ENCODE data around the gene KDM4B. TPM values are rescaled to one million over a fixed set of nuclear protein-coding genes. Genes with fewer than 3 reads are reported as not detected.

The KDM4B gene
- total RNA-seq, 4 donors from 2014 or later: 14.0 to 39.9 (median 19.5) TPM

DNA sequence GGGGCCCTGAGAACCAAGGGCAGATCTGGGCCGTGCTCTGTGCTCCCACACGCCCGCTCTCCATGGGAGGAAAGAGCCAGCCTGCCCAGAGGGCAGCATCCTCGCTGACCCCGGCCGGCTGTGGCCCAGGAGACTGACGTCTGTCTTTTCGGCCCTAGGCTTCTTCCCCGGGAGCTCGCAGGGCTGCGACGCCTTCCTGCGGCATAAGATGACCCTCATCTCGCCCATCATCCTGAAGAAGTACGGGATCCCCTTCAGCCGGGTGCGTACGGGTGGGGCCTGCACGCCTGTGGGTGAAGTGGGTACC, 108.2 kb downstream of the KDM4B start:
- H3K4me3 ChIP-seq: no peak overlapping the region
- no peaks in the 10 kb centered on the region for H3K4me1 ChIP-seq
- H3K27me3 ChIP-seq: no peaks in the 10 kb centered on the region
- H3K27ac ChIP-seq: no peak overlapping the region
- DNase-seq: no peak
- H3K9me3 ChIP-seq: no peaks in the 10 kb centered on the region
- TF ChIP-seq POLR2A (IDR thresholded peaks at IDR 0.05): no peak
- TF ChIP-seq, protein P1, sequence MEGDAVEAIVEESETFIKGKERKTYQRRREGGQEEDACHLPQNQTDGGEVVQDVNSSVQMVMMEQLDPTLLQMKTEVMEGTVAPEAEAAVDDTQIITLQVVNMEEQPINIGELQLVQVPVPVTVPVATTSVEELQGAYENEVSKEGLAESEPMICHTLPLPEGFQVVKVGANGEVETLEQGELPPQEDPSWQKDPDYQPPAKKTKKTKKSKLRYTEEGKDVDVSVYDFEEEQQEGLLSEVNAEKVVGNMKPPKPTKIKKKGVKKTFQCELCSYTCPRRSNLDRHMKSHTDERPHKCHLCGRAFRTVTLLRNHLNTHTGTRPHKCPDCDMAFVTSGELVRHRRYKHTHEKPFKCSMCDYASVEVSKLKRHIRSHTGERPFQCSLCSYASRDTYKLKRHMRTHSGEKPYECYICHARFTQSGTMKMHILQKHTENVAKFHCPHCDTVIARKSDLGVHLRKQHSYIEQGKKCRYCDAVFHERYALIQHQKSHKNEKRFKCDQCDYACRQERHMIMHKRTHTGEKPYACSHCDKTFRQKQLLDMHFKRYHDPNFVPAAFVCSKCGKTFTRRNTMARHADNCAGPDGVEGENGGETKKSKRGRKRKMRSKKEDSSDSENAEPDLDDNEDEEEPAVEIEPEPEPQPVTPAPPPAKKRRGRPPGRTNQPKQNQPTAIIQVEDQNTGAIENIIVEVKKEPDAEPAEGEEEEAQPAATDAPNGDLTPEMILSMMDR (IDR thresholded peaks at IDR 0.05): no peak
- WGBS, 2 donors: 90 to 95% methylated on average over 2 to 7 of the region's 19 CpGs
- intact Hi-C loops (cut with DNase I): no loop called here
- H3K36me3 ChIP-seq: peaks cover 18 to 97% (median 26%) of the 10 kb centered on the region in 3 donors

DNA sequence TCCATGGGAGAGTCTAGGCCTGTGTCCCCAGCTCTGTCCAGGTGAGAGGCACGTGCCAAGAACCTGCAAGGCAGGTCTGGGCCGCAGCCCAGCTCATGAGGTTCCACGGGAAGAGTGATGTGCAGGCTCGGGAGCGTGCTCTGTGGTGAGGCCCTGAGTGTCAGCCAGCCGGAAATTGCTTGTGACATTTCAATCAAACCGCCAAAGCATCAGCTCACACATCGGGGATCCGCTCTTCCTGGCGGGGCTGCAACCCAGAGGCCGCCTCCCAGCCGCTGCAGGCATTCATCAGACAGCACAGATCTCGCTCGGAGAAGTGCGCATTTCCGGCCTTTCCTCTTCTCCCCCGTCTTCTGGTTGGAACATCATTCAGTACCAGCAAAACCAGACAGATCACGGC, 109.3 kb downstream of the KDM4B start:
- no peak overlapping the region for H3K27ac ChIP-seq
- TF ChIP-seq, protein P1 (IDR thresholded peaks at IDR 0.05): no peak
- TF ChIP-seq POLR2A (IDR thresholded peaks at IDR 0.05): no peak
- no peak for DNase-seq

DNA sequence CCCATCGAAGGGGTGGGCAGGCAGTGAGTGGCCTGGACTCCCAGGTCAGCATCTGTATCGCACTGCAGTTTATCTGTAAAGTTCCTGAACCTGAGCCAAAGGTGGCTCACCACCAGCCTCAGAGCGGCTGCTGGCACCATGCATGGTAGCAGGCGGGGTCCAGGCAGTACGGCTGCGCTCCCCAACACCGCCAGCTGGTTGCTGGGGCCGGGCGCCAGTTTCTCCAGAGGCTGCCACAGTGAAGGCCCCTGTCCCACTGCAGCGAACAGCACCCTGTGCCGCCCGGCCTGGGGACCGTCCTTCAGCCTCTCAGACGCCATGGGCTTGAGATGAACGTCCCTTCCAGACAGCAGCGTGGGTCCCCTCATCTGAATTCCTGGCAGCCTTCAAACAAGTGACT, 109.8 kb downstream of the KDM4B start:
- no peak for DNase-seq
- TF ChIP-seq, protein P1 (IDR thresholded peaks at IDR 0.05): no peak
- TF ChIP-seq POLR2A (IDR thresholded peaks at IDR 0.05): no peak

More for the DNA sequence above, 109.3 kb downstream of the KDM4B start:
- peaks cover 24 to 97% (median 26%) of the 10 kb centered on the region in 3 donors for H3K36me3 ChIP-seq
- intact Hi-C loops (cut with DNase I): no loop called here
- no peak overlapping the region for H3K4me3 ChIP-seq
- 73 to 86% methylated on average over 9 to 13 of the region's 18 CpGs for WGBS, 2 donors
- no peaks in the 10 kb centered on the region for H3K4me1 ChIP-seq
- H3K9me3 ChIP-seq: no peaks in the 10 kb centered on the region
- H3K27me3 ChIP-seq: no peaks in the 10 kb centered on the region

DNA sequence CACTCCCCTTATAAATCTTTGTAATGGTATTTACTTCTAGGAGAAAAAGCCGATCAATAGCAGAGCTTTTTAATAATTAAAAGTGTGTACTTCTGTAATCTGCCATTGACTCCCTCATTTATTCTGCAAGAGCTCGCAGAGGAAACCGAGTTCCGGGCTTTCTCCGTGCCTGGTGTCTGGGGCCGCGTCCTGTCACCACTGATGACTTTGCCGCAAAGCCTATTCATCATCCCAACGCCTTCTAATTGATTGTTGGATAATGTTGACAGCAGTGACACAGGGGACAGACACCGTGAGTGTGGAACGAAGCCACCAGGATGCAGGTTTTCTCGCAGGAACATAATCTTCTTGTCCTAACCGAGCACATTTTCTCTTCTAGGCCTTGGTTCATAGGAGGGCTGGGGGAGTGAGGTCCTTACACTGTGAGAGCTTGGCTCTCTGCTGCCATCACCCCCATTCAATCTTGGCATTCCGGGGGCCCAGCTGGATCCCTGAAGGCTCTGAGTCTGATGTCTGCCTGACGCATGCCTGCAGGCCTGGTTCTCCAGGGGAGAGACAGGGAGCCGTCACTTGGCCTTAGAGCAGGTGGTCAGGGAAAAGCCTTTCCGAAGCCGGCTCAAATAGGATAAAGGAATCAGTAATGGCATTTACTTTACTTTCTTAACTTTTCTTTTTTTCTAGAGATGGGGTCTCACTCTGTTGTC, 110.3 kb downstream of the KDM4B start:
- 89 to 92% methylated on average over 17 to 18 of the region's 18 CpGs for WGBS, 2 donors
- Histone ChIP-seq H3K4me3 (no peak overlapping the region), H3K36me3 (peaks cover 24 to 95% (median 24%) of the 10 kb centered on the region in 3 donors), H3K27me3 (no peaks in the 10 kb centered on the region), H3K27ac (no peak overlapping the region), H3K9me3 (no peaks in the 10 kb centered on the region), H3K4me1 (no peaks in the 10 kb centered on the region)
- intact Hi-C loops (cut with DNase I): no loop called here
- DNase-seq: no peak
- TF ChIP-seq, protein P1 (IDR thresholded peaks at IDR 0.05): no peak
- no peak for TF ChIP-seq POLR2A (IDR thresholded peaks at IDR 0.05)

More for the DNA sequence above, 109.8 kb downstream of the KDM4B start:
- Histone ChIP-seq H3K27me3 (no peaks in the 10 kb centered on the region), H3K36me3 (peaks cover 24 to 97% (median 24%) of the 10 kb centered on the region in 3 donors), H3K27ac (no peak overlapping the region), H3K4me3 (no peak overlapping the region), H3K9me3 (no peaks in the 10 kb centered on the region), H3K4me1 (no peaks in the 10 kb centered on the region)
- WGBS, 2 donors: 94 to 98% methylated on average over 6 to 11 of the region's 16 CpGs
- intact Hi-C loops (cut with DNase I): no loop called here

DNA sequence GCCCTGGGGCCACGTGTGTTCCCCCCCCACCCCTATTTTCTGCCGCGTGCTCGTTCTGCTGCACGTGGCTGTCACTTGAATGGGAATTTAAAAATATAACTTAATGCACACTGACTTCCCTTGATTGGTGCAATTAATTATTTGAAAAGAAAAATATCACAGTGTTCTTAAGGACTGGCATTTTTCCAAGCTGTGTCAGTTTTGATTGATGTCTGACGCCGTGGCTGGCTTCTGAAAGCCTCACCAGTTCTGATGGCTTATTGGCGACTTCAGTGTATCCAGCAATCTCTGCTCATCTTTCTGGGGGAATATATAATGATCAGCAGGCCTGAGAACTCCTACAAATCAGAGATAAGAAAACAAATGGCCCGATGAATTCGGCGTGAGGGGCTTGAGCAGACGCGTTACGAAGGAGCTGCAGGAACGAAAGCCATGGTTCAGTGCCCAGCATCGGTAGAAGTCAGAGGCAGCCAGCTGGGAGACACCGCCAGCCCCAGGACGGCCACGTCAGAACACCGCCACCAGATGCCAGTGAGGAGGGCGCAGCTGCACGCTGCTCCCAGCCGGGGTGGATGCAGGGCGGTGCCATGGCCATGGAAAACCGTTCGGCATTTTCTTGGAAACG, 111.2 kb downstream of the KDM4B start:
- H3K27me3 ChIP-seq: no peaks in the 10 kb centered on the region

More for the DNA sequence above, 111.2 kb downstream of the KDM4B start:
- Histone ChIP-seq H3K9me3 (no peaks in the 10 kb centered on the region), H3K4me3 (no peak overlapping the region), H3K4me1 (no peaks in the 10 kb centered on the region), H3K36me3 (peaks cover 24 to 91% (median 24%) of the 10 kb centered on the region in 3 donors), H3K27ac (no peak overlapping the region)
- TF ChIP-seq POLR2A (IDR thresholded peaks at IDR 0.05): no peak
- TF ChIP-seq, protein P1 (IDR thresholded peaks at IDR 0.05): no peak
- intact Hi-C loops (cut with DNase I): no loop called here
- WGBS, 2 donors: 86 to 87% methylated on average over 26 of the region's 27 CpGs
- DNase-seq: no peak
